SKM-1 treated with dmso at 0.1 percent for 144 hours (cell line): ENCODE measurements around the gene IRF2BP1.
"Not testable (repeated sequence)": the region's sequence is repeated elsewhere in the genome, so short reads cannot be mapped to it uniquely, and the experiment has no call there.

ENCODE experiments used
- DNase-seq: peaks from one replicate; lab custom pipeline; 2025; ENCODE audit not compliant: unreplicated experiment; lab: John Stamatoyannopoulos, UW

IRF2BP1 gene

DNA sequence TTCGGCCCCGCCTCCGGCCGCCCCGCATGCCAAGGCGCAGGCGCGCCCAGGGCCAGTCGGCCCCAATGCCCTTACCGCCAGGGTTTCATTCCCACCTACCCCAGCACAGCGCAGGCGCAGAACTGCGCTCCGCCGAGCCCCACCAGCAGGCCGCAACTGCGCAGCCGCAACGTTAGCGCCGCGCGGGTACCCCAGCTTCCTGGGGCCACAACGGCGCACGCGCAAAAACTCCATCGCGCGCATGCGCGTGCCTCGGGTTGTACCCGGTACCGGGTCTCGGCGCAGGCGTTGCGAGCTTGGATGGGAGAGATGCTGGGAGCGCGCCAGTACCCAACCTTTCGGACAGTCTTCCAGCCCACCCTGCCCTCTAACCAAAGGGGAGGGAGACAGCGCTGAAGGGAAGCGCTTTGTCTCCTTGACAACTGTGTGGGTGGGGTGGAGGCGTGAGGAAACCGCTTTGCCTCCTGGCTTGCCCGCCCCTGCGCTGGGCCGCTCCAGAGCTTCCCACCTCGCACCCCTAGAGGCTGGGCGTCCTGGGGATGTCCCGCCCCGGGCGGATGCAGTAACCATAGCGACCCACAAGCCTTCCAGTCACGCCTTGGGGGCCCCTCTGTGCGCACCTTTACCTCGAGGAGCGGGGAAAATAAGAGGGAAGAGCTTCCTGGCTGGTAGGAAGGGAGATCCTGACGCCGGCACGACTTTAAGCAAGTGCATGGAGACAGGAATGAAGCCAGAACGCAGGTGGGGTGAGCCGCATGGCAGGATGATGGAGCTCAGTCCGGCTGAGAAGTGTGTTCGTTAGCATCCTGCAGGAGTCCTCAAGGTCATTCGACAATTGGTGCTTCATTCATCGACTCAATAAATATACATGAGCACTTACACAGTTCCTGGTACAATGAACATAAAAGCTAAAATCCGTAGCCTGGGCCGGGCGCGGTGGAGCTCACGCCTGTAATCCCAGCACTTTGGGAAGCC lies 17.0 kb upstream of the IRF2BP1 start:
- peak; percentile 81 for DNase-seq

DNA sequence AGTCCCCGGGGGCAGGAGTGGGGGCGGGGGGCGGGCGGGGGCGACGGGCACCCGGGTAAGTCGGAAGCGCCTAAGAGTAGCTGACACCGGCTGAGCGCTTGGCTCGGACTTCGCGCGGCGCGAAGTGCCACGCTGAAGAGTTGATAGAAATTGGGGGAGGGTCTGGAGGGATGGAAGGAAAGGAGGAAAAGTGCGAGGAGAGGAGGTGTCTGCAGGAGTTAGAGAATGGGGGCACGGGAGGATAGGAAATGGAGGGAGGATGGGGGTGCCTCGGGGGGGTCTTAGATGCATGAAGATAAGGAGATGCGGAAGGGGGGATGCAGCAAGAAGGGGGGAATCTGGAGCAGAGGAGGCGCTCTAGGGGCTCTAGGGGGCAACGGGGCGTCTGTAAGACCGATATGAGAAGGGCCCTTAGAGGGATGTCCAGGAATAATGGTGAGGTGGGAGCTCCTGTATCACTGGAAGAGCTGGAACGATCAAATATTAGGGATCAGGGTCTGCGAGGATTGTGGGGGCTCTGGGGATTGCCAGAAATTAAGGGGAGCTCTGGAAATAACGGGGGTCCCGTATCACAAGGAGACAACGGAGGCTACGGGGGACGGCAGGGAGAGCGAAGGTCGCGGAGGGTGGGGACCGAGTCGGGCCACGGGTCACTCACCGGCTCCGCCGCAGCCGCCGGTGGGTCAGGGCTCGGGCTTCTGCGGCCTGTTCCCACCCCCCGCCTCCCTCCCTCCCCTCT lies 16.1 kb upstream of the IRF2BP1 start, which contains the start of gene MYPOP:
Gene MYPOP, minus strand, starts transcription at position 702 of the 739 bp plus-strand sequence. CDS start 840 bp downstream, outside the sequence.
- DNase-seq: no peak

GRCh38 chr19:45901432-45901911 lies 15.5 kb upstream of the IRF2BP1 start:
- peak; percentile 7 for DNase-seq

DNA sequence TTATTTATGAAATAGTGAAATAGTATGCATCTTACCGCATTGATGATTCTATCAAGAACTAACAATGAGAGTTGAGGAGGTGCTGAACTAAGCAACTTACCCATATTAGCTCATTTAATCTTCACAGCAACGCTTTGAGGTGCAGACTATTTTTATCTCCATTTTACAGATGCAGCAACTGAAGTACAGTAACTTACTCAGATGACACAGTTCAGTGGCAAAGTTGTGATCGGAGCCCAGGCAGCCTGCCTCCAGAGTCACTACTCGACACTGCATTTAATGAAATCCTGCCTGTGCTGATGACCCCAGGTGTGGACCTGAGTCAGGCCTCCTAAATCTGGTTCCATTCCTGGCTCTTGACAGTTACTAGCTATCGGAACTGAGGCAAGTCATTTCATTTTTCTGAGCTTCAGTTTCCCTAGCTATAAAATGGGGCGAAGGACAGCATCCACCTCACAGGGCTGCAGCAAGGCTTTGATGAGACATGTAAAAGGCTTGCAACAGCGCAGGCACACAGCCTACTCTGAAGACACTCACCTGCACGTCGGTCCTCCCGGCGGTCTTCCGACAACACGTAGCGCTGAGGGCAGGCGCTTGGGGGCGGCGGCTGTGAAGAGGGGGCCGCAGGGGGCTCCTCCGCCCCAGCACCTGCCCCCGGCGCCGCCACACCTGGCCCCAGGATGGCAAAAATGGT lies 14.9 kb upstream of the IRF2BP1 start:
- DNase-seq: no peak

GRCh38 chr19:45899919-45900589 lies 14.1 kb upstream of the IRF2BP1 start:
- DNase-seq: no peak

DNA sequence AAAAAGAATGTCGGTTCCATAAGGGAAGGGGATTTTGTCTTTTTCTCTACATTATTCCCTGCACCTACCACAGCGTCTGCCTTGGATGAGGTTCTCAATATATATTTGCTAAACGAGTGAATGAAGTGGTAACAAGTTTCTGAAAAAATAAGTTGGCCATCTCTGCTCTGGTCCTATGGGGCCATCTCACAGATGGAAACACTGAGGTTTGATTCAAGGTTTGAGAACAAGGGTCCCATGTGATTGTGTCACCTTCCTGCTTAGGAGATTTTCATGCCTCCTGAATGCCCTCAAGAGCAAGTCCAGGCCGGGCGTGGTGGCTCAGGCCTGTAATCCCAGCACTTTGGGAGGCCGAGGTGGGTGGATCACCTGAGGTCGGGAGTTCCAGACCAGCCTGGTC lies 13.3 kb upstream of the IRF2BP1 start:
- no peak for DNase-seq

- no peak for DNase-seq
These were observed 11.4 kb upstream of the IRF2BP1 start for GRCh38 chr19:45897261-45897812.

DNA sequence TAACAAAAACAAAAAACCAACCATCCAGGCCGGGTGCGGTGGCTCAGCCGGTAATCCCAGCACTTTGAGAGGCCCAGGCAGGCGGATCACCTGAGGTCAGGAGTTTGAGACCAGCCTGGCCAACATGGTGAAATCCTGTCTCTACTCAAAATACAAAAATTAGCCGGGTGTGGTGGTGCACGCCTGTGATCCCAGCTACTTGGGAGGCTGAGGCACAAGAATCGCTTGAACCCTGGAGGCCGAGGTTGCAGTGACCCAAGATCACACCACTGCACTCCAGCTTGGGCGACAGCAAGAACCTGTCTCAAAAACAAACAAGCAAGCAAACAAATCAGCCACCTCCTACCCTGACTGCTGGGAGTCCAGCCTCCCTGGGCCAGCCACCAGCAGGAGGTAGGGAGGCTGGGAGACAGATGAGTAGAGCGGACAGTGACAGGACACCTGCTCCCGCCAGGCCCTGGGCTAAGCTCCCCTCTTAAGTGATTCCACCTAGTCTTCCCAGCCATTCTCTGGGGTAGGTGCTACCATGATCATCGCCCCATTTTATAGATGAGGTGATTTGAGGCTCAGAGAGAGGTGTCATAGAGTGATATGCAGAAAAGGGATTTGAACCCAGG lies 10.2 kb upstream of the IRF2BP1 start:
- DNase-seq: not testable (repeated sequence)

DNA sequence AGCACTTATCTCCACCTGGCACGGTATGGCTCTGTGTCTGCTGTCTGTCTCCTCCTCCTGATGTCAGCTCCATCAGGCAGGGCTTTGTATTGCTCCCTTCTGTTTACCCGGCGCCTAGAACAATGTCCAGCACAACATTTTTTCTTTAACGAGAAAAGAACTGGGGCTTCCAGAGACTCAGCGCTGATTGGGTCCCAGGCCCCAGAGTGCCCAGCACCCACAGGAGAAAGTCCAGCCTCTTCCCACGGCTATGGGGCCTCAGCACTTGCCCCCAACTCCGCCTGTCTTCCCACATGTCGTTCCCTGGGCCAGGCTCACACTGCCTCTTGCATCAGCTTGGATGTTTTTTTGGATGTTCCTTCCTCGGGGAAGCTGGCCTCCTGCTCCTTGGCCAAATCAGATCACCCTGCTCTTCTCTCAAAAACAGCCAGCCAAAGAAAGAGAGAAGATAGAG lies 9.6 kb upstream of the IRF2BP1 start:
- DNase-seq: no peak

- DNase-seq: no peak
These were observed 4.9 kb upstream of the IRF2BP1 start for GRCh38 chr19:45890877-45891276.

GRCh38 chr19:45889210-45889885 lies 3.4 kb upstream of the IRF2BP1 start:
- DNase-seq: no peak

- DNase-seq: no peak
These were observed 1.3 kb upstream of the IRF2BP1 start for GRCh38 chr19:45887200-45887710.

DNA sequence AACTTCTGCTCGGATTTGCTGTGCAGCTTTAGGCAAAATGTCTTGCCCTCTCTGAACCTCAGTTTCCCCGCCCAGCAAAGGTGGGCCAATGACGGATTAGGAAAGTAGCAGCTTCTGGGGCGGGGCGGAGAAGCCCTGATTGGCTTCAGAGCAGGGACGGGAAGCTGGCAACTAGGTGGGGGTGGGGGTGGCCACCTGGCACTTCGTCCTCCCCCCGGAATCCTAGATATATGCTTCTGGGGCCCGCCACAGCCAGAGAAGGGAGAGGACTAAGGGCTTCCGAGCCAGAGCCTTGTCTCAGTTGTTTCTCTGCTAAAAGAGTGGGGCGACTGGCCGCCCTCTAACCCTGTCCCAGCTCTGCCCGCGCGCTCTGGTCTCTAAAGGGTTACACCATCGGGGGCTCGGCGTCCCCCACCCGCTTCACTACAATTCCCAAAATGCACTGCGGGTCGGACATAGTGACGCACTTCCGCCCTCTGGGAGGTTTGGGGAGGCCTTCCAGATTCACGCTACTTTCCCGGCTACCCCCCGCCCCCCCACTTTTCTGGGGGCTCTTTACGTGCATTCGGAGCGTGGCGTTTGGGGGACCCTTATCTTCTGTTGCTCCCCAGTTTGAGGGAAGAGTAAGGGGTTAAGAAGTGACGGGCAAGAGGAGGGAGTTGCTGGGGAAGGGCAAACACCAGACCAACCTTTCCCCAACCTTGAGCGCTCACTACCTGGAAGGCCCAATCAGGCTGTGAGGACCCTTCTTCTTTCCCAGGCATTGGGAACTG lies 672 bp upstream of the IRF2BP1 start:
- DNase-seq: peak; percentile 56

DNA sequence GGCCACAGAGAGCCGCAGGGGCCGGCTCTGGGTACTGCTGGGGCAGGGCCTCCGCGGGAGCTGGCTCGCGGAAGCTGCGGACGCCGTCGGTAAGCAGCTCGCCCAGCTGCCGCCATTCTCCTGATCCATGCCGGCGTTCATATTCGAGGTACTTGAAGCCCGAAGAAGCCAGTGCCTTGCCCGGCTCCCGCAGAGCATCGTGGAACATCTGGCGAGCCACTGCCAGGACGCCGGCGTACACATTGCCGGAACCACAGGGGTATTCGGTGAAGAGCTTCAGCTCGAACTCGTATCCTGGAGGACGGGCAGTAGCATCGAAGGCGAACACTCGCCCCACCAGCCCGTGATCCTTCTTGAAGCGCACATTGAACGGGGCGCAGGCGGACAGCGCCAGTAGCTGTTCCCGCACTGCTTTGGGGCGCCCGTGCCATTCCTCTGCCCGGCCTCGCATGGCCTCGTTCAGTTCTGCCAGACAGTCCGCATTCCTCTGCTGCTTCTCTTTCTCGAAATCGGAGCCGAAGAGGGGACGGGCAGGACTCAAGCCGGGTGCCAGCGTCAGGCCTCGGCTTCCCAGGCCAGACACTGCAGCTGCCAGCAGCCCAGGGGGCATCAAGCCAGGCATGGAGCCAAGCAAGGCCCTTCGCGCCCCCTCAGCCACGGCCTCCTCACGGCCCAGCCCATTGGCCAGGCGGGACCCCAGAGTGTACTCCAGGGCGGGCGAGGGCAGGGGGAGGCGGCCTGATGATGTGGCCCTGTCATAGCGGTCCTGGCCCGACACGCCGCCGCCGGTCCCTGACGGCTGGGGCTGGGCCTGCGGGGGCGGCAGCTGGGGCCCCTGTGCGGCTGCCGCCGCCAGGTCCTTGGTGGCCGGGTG lies 1.0 kb downstream of the IRF2BP1 start:
- DNase-seq: no peak

DNA sequence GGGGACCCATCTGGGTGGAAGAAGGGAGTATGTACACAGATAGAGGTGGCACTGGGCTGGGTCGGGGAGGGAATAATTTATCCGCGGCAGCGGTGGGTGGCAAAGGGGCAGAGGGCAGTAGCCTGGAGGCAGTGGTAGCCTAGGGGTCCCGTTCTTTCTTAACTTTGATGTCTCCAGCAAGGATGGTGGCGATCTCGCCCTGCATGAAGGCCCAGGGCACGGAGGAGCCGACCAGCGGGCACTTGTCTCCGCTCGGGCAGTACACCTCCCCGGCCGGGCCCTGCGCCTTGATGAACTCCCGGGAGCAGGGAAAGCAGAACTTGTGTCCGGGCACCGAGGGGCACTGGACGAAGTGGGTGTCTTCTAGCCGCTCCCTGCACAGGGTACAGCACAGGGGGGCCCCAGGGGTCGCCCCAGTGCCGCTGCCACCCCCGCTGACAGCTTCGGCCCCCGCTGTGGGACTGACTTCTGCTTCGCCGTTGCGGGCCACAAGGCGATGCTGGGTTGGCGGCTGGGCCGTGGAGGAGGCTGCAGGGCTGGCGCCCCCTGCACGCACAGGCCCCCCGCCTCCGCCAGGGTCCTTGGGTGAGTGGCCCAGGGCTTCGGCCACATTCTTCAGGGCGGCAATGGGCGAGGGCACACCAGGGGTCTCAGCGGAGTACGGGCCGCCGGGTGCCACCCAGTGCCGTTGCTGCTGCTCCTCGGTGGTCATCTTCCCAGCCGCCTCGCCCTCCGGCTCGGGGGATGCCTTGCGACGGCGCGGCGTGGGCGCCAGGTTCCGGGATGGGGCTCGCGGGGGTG lies 1.9 kb downstream of the IRF2BP1 start:
- DNase-seq: no peak

GRCh38 chr19:45883586-45883880 lies 2.4 kb downstream of the IRF2BP1 start:
- DNase-seq: no peak
